T-cell (primary cell): ENCODE results near the gene DRD4. TPM values are rescaled to one million over a fixed set of nuclear protein-coding genes. Genes with fewer than 3 reads are reported as not detected.
A peak's percentile ranks its signal among the peaks of the same experiment; 100 is the strongest.

Experiments used
- ATAC-seq, 4 experiments: fragments of 200-7000 bp in 3 of 4; fragments of 150-1000 bp in 1 of 4; cut with Tn5 transposase; replicated peaks in 1 of 4; 1 replicate in 3 of 4; 2 replicates in 1 of 4; pipeline ENCODE4 v1.10.0; 2021; ENCODE audit warnings: moderate library complexity in 3 of 4, mild to moderate bottlenecking in 2 of 4, moderate number of reproducible peaks in 1 of 4
- CTCF ChIA-PET, 2 donors: fragments of 300-600 bp; sonication (Branson Sonifier 250); formaldehyde crosslinking; loops; one replicate each; lab custom pipeline; 2022; ENCODE audit warnings: antibody characterized with exemption in 2 of 2; lab: Charles Lee
- POLR2A ChIA-PET, 2 donors: fragments of 300-600 bp; sonication (Branson Sonifier 250); formaldehyde crosslinking; loops; one replicate each; lab custom pipeline; 2022; ENCODE audit warnings: antibody characterized with exemption in 2 of 2; lab: Charles Lee
- DNase-seq, 35 experiments: peaks; one replicate each; pipeline versions ENCODE4 v3.0.0 to v3.0.0-alpha.2; 2013 to 2023
- H3K27ac ChIP-seq: one replicate; pipeline ENCODE4 v1.5.1; 2013; ENCODE audit warnings: low read length
- H3K27me3 ChIP-seq, 2 experiments: replicated peaks in 1 of 2; 1 replicate in 1 of 2; 2 replicates in 1 of 2; pipeline versions ENCODE4 v1.6.1 to v1.7.0; 2013; ENCODE audit warnings: low read length in 1 of 2, mixed read lengths in 1 of 2; ENCODE audit not compliant: control insufficient read depth in 2 of 2, insufficient read depth in 2 of 2; ENCODE audit errors: extremely low read depth in 1 of 2
- H3K36me3 ChIP-seq, 2 donors: 1 replicate in 1 of 2; 2 replicates in 1 of 2; pipeline versions ENCODE4 v1.6.1 to v1.7.0; 2013; ENCODE audit warnings: low read length in 1 of 2; ENCODE audit not compliant: control insufficient read depth in 2 of 2, insufficient read depth in 1 of 2; ENCODE audit errors: extremely low read depth in 1 of 2
- H3K4me1 ChIP-seq, 2 experiments: 1 replicate in 1 of 2; 2 replicates in 1 of 2; pipeline versions ENCODE4 v1.6.1 to v1.7.0; 2013; ENCODE audit warnings: low read length in 2 of 2, mixed read lengths in 1 of 2; ENCODE audit not compliant: insufficient read depth in 2 of 2, control insufficient read depth in 1 of 2; ENCODE audit errors: extremely low read depth in 1 of 2
- H3K4me3 ChIP-seq, 2 donors: 1 replicate in 1 of 2; 2 replicates in 1 of 2; pipeline versions ENCODE4 v1.5.1 to v1.7.0; 2013; ENCODE audit warnings: mild to moderate bottlenecking in 2 of 2, low read length in 1 of 2, moderate library complexity in 1 of 2; ENCODE audit not compliant: control insufficient read depth in 1 of 2; ENCODE audit errors: extremely low read depth in 1 of 2
- H3K9me3 ChIP-seq: 2 replicates; pipeline ENCODE4 v1.7.0; 2013
- H3K27ac Mint-ChIP-seq, 2 donors: one replicate each; pipeline ENCODE4 v1.8.0; 2020 to 2021; ENCODE audit warnings: mild to moderate bottlenecking in 2 of 2, mixed read lengths in 2 of 2
- H3K27me3 Mint-ChIP-seq, 2 donors: one replicate each; pipeline ENCODE4 v1.8.0; 2021 to 2022; ENCODE audit warnings: mixed read lengths in 2 of 2
- H3K36me3 Mint-ChIP-seq: one replicate; pipeline ENCODE4 v1.8.0; 2021; ENCODE audit warnings: mixed read lengths
- H3K4me1 Mint-ChIP-seq, 3 donors: one replicate each; pipeline ENCODE4 v1.8.0; 2020 to 2022; ENCODE audit warnings: mixed read lengths in 3 of 3, mild to moderate bottlenecking in 1 of 3
- H3K4me3 Mint-ChIP-seq, 3 donors: one replicate each; pipeline ENCODE4 v1.8.0; 2020 to 2022; ENCODE audit warnings: mild to moderate bottlenecking in 3 of 3, mixed read lengths in 3 of 3, moderate library complexity in 3 of 3
- H3K9me3 Mint-ChIP-seq, 3 donors: one replicate each; pipeline ENCODE4 v1.8.0; 2020 to 2022; ENCODE audit warnings: mixed read lengths in 3 of 3
- WGBS: methylation state at CpG from one replicate; pipeline ENCODE4 v1.1.5; 2013; ENCODE audit warnings: missing lambda C conversion rate; ENCODE audit not compliant: insufficient coverage; 5-methylcytosine and 5-hydroxymethylcytosine counted together
- total RNA-seq, 35 experiments: library from RNA in 6 of 35; stranded (reverse) in 6 of 35; fragments of 120-200 nt in 1 of 35; gene quantifications; one replicate each; pipeline versions ENCODE4 v1.2.1 to v1.2.4 and lab custom pipeline; 2013 to 2026

DRD4 gene
- total RNA-seq, 5 donors from 2014 or later (not counting 1 experiment from before 2014, with no cell fraction given), result 0.49 to 1.3 (median 0.98) TPM

- H3K4me3 ChIP-seq, result peak within 1 kb of the TSS; percentile 73 to 91
- peaks cover 4 to 44% of the 10 kb centered on the region in 2 experiments for H3K4me1 ChIP-seq
- WGBS, result under 1% methylated on average over 55 of the region's 66 CpGs
- peaks cover 6% of the 10 kb centered on the region for H3K36me3 Mint-ChIP-seq
- ATAC-seq (peak; percentile 75 to 84 (median 82)), DNase-seq (peak; percentile 62 to 90 (median 75))
- peak within 1 kb of the TSS; percentile 91 to 92 for H3K27ac Mint-ChIP-seq
- peaks cover 14 to 27% (median 19%) of the 10 kb centered on the region in 3 donors for H3K4me1 Mint-ChIP-seq
- no peaks in the 10 kb centered on the region for H3K9me3 Mint-ChIP-seq
- H3K36me3 ChIP-seq, result peaks cover 2 to 35% of the 10 kb centered on the region in 2 donors
- H3K4me3 Mint-ChIP-seq, result peak within 1 kb of the TSS; percentile 85 to 91 (median 90)
- peak within 1 kb of the TSS; percentile 86 for H3K27ac ChIP-seq
- no peaks in the 10 kb centered on the region for H3K27me3 Mint-ChIP-seq
- no peaks in the 10 kb centered on the region for H3K9me3 ChIP-seq
- peaks cover 0 to 11% of the 10 kb centered on the region in 2 experiments for H3K27me3 ChIP-seq
- ChIA-PET POLR2A (interaction anchor here in 1 of 2 donors (0.5 to 0.6 kb wide), 2 partner anchors 28 to 80 kb away, joined by 3 to 4 read pairs; partner anchors contain the start of gene TMEM80), CTCF (no interaction called here)
These were observed 21.4 kb upstream of the DRD4 start, which contains the start of gene IRF7 for GRCh38 chr11:615504-616319. TSS of gene IRF7 (minus strand) at chr11:615950. CDS start at chr11:615364, 586 bp downstream.

GRCh38 chr11:616320-617198 lies 20.5 kb upstream of the DRD4 start:
- ChIA-PET POLR2A (no interaction called here), CTCF (no interaction called here)
- Histone ChIP-seq H3K27ac (peak overlapping the region; percentile 86), H3K9me3 (no peaks in the 10 kb centered on the region), H3K4me3 (peak overlapping the region; percentile 73 to 91), H3K4me1 (peaks cover 4 to 44% of the 10 kb centered on the region in 2 experiments), H3K27me3 (peaks cover 0 to 11% of the 10 kb centered on the region in 2 experiments), H3K36me3 (peaks cover 0 to 26% of the 10 kb centered on the region in 2 donors)
- no peak for DNase-seq
- peak overlapping the region; percentile 89 to 92 for H3K27ac Mint-ChIP-seq
- peaks cover 6% of the 10 kb centered on the region for H3K36me3 Mint-ChIP-seq
- 59% methylated on average over 21 of the region's 39 CpGs for WGBS
- no peak for ATAC-seq
- H3K4me1 Mint-ChIP-seq, result peaks cover 14 to 26% (median 19%) of the 10 kb centered on the region in 3 donors
- no peaks in the 10 kb centered on the region for H3K9me3 Mint-ChIP-seq
- H3K27me3 Mint-ChIP-seq, result no peaks in the 10 kb centered on the region
- peak overlapping the region; percentile 85 to 91 (median 90) for H3K4me3 Mint-ChIP-seq

- H3K9me3 Mint-ChIP-seq, result no peaks in the 10 kb centered on the region
- Histone ChIP-seq H3K4me1 (peaks cover 4 to 43% of the 10 kb centered on the region in 2 experiments), H3K36me3 (peaks cover 0 to 18% of the 10 kb centered on the region in 2 donors), H3K9me3 (no peaks in the 10 kb centered on the region), H3K27ac (no peak overlapping the region), H3K27me3 (peaks cover 0 to 11% of the 10 kb centered on the region in 2 experiments), H3K4me3 (no peak overlapping the region)
- ChIA-PET POLR2A (no interaction called here), CTCF (no interaction called here)
- 92% methylated on average over 56 of the region's 57 CpGs for WGBS
- peaks cover 2% of the 10 kb centered on the region for H3K36me3 Mint-ChIP-seq
- peaks cover 10 to 22% (median 16%) of the 10 kb centered on the region in 3 donors for H3K4me1 Mint-ChIP-seq
- no peak for ATAC-seq
- H3K27ac Mint-ChIP-seq, result no peak overlapping the region
- no peak for DNase-seq
- no peak overlapping the region for H3K4me3 Mint-ChIP-seq
- H3K27me3 Mint-ChIP-seq, result no peaks in the 10 kb centered on the region
These were observed 19.7 kb upstream of the DRD4 start for GRCh38 chr11:617199-617911.

GRCh38 chr11:617912-618682 lies 19.0 kb upstream of the DRD4 start:
- POLR2A ChIA-PET, result no interaction called here

GRCh38 chr11:618856-619627 lies 18.0 kb upstream of the DRD4 start:
- DNase-seq, result no peak
- ATAC-seq, result no peak
- Mint-ChIP-seq H3K4me3 (no peak overlapping the region), H3K9me3 (no peaks in the 10 kb centered on the region), H3K27me3 (peaks cover 0 to 4% of the 10 kb centered on the region in 2 donors), H3K36me3 (no peaks in the 10 kb centered on the region), H3K4me1 (peaks cover 10 to 15% (median 11%) of the 10 kb centered on the region in 3 donors), H3K27ac (no peak overlapping the region)
- Histone ChIP-seq H3K36me3 (peaks cover 0 to 7% of the 10 kb centered on the region in 2 donors), H3K4me3 (no peak overlapping the region), H3K27ac (no peak overlapping the region), H3K9me3 (no peaks in the 10 kb centered on the region), H3K27me3 (peaks cover 0 to 20% of the 10 kb centered on the region in 2 experiments), H3K4me1 (peaks cover 0 to 27% of the 10 kb centered on the region in 2 experiments)
- ChIA-PET POLR2A (no interaction called here), CTCF (no interaction called here)
- 92% methylated on average over 15 of the region's 24 CpGs for WGBS

More at GRCh38 chr11:617912-618682, 19.0 kb upstream of the DRD4 start:
- H3K4me1 ChIP-seq, result peaks cover 4 to 35% of the 10 kb centered on the region in 2 experiments
- CTCF ChIA-PET, result interaction anchor here in 1 of 2 donors (0.6 kb wide), 1 partner anchor 129 kb away, joined by 6 read pairs; no protein-coding TSS in a partner anchor
- ATAC-seq (no peak), DNase-seq (no peak)
- no peak overlapping the region for H3K4me3 ChIP-seq
- no peaks in the 10 kb centered on the region for H3K9me3 ChIP-seq
- Mint-ChIP-seq H3K27me3 (no peaks in the 10 kb centered on the region), H3K36me3 (no peaks in the 10 kb centered on the region), H3K27ac (no peak overlapping the region), H3K4me1 (peaks cover 10 to 21% (median 16%) of the 10 kb centered on the region in 3 donors), H3K4me3 (no peak overlapping the region), H3K9me3 (no peaks in the 10 kb centered on the region)
- WGBS, result 91% methylated on average over 21 of the region's 25 CpGs
- H3K36me3 ChIP-seq, result peaks cover 0 to 11% of the 10 kb centered on the region in 2 donors
- H3K27me3 ChIP-seq, result peaks cover 0 to 11% of the 10 kb centered on the region in 2 experiments
- no peak overlapping the region for H3K27ac ChIP-seq
